Activated T-cell treated with anti-CD3 and anti-CD28 coated beads, Interleukin-2, amount 50 U/mL, for 48 hours (primary cell): ENCODE results near the gene PTGR1.
"Not testable (repeated sequence)": the region's sequence is repeated elsewhere in the genome, so short reads cannot be mapped to it uniquely, and the experiment has no call there.

ENCODE experiments used
- DNase-seq, 2 experiments: peaks; one replicate each; pipeline ENCODE4 v3.0.0-alpha.2; 2020

PTGR1 gene

GRCh38 chr9:111599092-111599954 is at the start of gene PTGR1:
TSS of gene PTGR1 (minus strand) at chr9:111599647. CDS start at chr9:111597422, 2,225 bp downstream.
- DNase-seq, result peak; percentile 49 to 54

- DNase-seq, result no peak
These were observed 49.6 kb upstream of the PTGR1 start for GRCh38 chr9:111649016-111649415.

GRCh38 chr9:111648066-111648465 is 48.6 kb upstream of the PTGR1 start:
- no peak for DNase-seq

- DNase-seq, result no peak
These were observed 47.0 kb upstream of the PTGR1 start for GRCh38 chr9:111646417-111646816.

GRCh38 chr9:111645806-111646205 is 46.4 kb upstream of the PTGR1 start:
- DNase-seq, result no peak

GRCh38 chr9:111644195-111644772 is 44.8 kb upstream of the PTGR1 start:
- DNase-seq, result no peak

- DNase-seq, result no peak
These were observed 38.0 kb upstream of the PTGR1 start for GRCh38 chr9:111637421-111637950.

GRCh38 chr9:111634860-111635259 is 35.4 kb upstream of the PTGR1 start:
- DNase-seq, result no peak

GRCh38 chr9:111633389-111633736 is 33.9 kb upstream of the PTGR1 start:
- DNase-seq, result no peak

- no peak for DNase-seq
These were observed 33.4 kb upstream of the PTGR1 start for GRCh38 chr9:111632695-111633388.

GRCh38 chr9:111632060-111632459 is 32.6 kb upstream of the PTGR1 start:
- DNase-seq, result no peak

- DNase-seq, result peak; percentile 94 to 96
These were observed 31.9 kb upstream of the PTGR1 start, which contains the start of gene DNAJC25 for GRCh38 chr9:111631214-111631971. TSS of gene DNAJC25 (plus strand) at chr9:111631334. CDS start at chr9:111631408, 74 bp downstream.

- no peak for DNase-seq
These were observed 31.4 kb upstream of the PTGR1 start for GRCh38 chr9:111630964-111631213.

- no peak for DNase-seq
These were observed 30.9 kb upstream of the PTGR1 start for GRCh38 chr9:111630182-111630963.

GRCh38 chr9:111628411-111628810 is 29.0 kb upstream of the PTGR1 start:
- no peak for DNase-seq

GRCh38 chr9:111627260-111627963 is 28.0 kb upstream of the PTGR1 start:
- no peak for DNase-seq

GRCh38 chr9:111622626-111623025 is 23.2 kb upstream of the PTGR1 start:
- no peak for DNase-seq

- peak in 1 of 2 experiments; percentile 24 for DNase-seq
These were observed 22.5 kb upstream of the PTGR1 start for GRCh38 chr9:111621895-111622480.

GRCh38 chr9:111617349-111617748 is 17.9 kb upstream of the PTGR1 start:
- not testable (repeated sequence) for DNase-seq

- DNase-seq, result no peak
These were observed 16.5 kb upstream of the PTGR1 start for GRCh38 chr9:111615928-111616327.

- DNase-seq, result no peak
These were observed 14.1 kb upstream of the PTGR1 start for GRCh38 chr9:111613436-111614040.
